Muscle of arm (tissue), 12 donors: ENCODE data around the gene TBC1D9. TPM values are rescaled to one million over a fixed set of nuclear protein-coding genes. Genes with fewer than 3 reads are reported as not detected.
A peak's percentile ranks its signal among the peaks of the same experiment; 100 is the strongest.

ENCODE experiments used
- DNase-seq: peaks from one replicate; pipeline ENCODE4 v3.0.0-alpha.2; 2013
- polyA plus RNA-seq, 12 donors: library from polyadenylated mRNA; unstranded; fragments of 120-200 nt; gene quantifications; one replicate each; pipeline ENCODE4 v1.2.1, GENCODE V29; 2013; ENCODE audit not compliant: insufficient read length in 12 of 12

The TBC1D9 gene
- polyA plus RNA-seq, 12 donors, result 14.8 to 27.7 (median 19.3) TPM; not detected in 1

GRCh38 chr4:140695483-140695882 lies 60.7 kb downstream of the TBC1D9 start:
- DNase-seq, result no peak

- DNase-seq, result no peak
Measured at GRCh38 chr4:140693562-140693961, 62.6 kb downstream of the TBC1D9 start.

DNA sequence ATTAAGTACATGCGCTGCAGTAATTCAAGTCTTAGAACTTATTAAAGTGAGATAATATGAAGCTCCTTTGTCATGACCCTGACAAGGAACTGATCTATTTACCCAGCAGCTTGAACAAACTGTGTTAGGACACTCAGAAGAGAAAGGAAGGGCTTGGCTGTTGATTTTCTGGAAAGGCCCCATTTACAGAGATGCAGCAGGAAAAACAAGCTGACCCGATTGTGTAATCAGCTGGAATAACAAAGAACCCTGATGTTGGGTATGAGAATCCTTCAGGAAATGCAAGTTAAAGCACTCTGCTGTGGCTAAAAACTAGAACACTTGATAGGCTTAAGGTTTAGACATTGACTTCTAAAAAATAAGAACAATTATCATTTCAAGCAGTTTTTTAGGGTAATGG lies 64.8 kb downstream of the TBC1D9 start:
- DNase-seq, result no peak

GRCh38 chr4:140690093-140690492 lies 66.1 kb downstream of the TBC1D9 start:
- no peak for DNase-seq

GRCh38 chr4:140689623-140690022 lies 66.6 kb downstream of the TBC1D9 start:
- DNase-seq, result no peak

DNA sequence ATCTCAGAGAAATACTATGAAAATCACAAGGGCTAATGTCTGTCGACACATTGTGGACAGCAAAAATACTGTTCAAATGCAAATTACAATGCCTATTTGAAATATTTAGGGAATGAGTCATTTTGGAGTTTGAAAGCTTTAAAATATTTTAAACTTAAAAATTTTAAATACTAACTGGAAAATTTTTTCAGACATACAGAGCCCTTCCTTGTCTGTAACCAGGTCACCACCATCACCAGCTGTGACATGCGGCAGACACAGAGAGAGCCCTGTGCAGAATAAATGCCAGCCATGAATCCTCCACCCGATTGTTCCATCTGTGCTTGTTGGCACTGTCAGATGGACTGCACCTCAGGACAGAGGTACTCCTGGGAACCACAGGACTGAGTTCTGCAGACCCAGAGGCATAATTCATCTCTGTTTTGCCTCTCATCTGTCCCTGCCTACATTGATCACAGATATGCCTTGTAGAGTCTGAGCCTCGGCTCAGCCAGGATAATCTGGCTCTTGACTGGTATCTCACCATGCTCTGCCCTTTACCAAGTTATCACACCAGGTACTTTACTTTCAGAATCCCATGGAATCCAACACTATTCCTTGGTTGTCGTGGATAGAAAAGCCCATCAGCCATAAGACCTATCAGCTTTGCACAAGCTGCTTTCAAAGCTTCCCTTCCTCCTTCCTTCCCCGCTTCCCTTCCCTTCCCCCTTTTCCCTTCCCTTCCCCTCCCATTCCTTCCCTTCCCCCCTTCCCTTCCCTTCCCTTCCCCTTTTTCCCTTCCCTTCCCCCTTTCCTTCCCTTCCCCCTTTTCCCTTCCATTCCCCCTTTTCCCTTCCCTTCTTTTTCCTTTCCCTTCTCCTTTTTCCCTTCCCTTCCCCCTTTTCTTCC lies 67.2 kb downstream of the TBC1D9 start:
- no peak for DNase-seq

- DNase-seq, result no peak
Measured at GRCh38 chr4:140686796-140687195, 69.4 kb downstream of the TBC1D9 start.

- DNase-seq, result no peak
Measured at GRCh38 chr4:140684314-140684713, 71.9 kb downstream of the TBC1D9 start.

DNA sequence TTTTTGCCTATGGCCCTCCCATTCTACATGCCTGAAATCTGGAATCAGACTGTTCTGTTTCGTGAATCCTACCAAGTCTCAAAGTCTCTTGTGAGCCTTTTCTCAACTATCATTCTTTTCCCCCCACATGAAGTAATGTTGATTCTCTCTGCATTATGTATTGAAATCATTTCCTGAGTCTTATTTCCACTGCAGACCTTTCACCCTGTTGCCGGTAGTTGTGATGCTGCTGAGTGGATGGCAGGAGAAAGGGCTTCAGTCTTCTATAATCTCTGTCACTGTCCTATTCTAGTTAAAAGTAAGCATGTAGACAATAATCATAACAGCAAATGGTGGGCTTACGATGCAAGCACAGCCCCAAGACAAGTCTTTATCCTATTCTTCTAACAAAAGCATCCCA lies 75.0 kb downstream of the TBC1D9 start:
- DNase-seq, result no peak

- no peak for DNase-seq
Measured at GRCh38 chr4:140680686-140681085, 75.5 kb downstream of the TBC1D9 start.

DNA sequence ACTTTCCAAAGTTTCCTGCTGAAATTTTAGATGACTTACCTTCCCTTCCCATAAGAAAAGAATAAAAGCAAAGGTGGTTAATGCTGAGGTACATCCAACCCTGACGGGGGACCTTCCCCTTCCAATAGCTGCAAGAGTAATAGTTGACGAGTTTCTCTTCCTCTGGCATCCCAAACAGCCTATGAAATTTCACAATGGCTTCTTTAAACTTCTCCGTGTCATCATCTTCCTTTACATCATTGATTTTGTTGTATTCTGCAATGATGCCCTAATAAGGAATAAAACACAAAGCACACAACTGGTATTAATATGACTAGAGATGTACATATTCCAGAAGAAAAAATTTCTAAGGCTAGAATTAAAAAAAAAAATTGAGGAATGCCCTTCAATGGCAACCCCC lies 76.6 kb downstream of the TBC1D9 start:
- no peak for DNase-seq

- no peak for DNase-seq
Measured at GRCh38 chr4:140675599-140676231, 80.5 kb downstream of the TBC1D9 start.

GRCh38 chr4:140673729-140674128 lies 82.5 kb downstream of the TBC1D9 start:
- DNase-seq, result peak; percentile 18

DNA sequence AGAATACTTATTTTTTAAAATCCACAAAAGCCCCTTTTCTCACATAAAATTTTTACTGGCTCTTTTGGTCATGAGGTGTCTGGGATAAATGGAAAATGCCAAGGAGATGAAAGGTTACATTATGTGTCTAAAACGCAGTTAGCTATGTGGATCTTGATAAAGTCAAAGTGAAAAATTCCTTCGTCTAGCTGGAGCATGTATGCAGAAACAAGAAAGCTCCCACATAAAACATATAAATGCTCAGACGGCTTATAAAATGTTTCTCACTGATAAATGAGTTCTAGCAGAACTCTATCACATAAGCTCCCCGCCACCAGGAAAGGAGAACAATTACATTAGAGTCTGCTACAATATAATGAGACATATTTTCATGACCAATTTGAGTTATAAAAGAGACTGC lies 83.8 kb downstream of the TBC1D9 start:
- DNase-seq, result no peak

GRCh38 chr4:140668111-140668510 lies 88.1 kb downstream of the TBC1D9 start:
- no peak for DNase-seq

GRCh38 chr4:140666889-140667614 lies 89.1 kb downstream of the TBC1D9 start:
- DNase-seq, result no peak

- no peak for DNase-seq
Measured at GRCh38 chr4:140662082-140662869, 93.9 kb downstream of the TBC1D9 start.

- DNase-seq, result no peak
Measured at GRCh38 chr4:140661550-140661949, 94.6 kb downstream of the TBC1D9 start.

DNA sequence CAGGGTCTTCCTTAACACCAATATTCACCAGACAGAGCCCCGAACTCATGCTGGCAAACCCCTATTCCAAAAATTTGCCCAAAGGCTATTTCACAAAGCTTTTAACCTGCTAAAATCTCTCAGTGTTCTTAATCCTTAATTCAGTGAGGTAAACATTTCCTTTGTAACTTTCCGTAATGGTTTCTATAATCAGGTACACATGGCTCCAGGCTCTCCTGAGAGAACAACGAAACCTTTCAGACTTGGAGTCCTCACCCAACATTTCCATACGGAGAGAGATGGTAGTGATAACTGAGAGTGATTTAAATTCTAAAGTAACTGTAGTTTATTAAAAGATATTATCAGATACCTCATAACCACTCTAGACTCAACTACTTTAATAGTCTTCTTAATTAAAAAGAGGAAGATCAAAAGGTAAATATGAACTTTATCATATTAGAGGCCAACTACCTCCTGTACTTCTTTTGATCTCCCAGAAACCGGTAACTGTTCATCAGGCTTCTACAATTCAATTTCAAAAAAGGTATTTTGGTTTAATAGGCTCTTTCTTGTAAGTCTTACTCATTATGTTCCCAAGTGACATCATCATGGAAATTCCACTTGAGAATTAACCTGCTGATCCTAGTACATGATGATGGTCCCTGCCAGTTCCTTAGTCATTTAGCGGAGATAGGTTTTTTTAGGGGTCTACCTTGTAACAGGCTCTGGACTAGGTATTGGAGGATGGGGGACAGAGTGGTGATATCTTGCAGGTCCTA lies 96.1 kb downstream of the TBC1D9 start:
- no peak for DNase-seq

- no peak for DNase-seq
Measured at GRCh38 chr4:140654495-140654814, 101.7 kb downstream of the TBC1D9 start.
